Measurements from ENCODE around the gene KDM5B. TPM values are rescaled to one million over a fixed set of nuclear protein-coding genes. Genes with fewer than 3 reads are reported as not detected.

KDM5B gene
- total and polyA plus RNA-seq, 7 donors = 10.9 to 68.1 (median 29.7) TPM

DNA sequence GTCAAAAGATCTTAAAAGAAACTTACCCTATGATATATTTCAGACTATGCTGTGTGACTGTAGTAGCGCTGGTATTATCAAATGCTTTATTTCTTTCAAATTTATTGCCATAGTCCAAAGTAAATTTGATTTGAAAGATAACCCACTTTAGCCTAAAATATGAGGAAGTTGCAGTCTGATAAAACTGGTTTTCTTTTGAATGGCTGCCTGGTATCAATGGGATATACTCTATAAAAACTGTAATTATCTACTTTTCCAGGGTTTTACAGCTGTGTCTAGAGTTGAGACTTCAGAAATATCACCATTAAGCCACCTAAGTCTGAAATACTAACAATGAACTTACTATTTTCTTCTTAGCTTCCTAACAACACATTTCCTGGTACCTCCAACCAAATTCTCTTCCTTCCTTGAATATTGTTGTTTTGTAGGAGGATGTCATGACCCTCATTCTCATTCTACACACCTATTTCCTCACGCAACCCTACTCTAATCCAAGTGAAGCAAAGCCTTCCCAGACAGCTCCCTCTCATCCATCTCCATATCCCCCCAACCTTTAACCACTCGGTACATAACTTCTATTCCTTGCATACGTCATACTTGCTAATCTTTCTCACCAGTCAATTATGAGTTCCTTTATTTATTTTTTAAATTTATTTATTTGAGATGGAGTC is 17.0 kb downstream of the KDM5B start:
- H3K4me1 ChIP-seq = peaks cover 0 to 6% (median 2%) of the 10 kb centered on the region in 4 donors
- no peak for DNase-seq
- no peaks in the 10 kb centered on the region for H3K9me3 ChIP-seq
- 17 to 71% methylated on average over 4 of the region's 4 CpGs for WGBS, 2 donors
- no peak overlapping the region for H3K27ac ChIP-seq
- H3K36me3 ChIP-seq = no peaks in the 10 kb centered on the region
- H3K4me3 ChIP-seq = no peak overlapping the region
- TF ChIP-seq, protein P1, sequence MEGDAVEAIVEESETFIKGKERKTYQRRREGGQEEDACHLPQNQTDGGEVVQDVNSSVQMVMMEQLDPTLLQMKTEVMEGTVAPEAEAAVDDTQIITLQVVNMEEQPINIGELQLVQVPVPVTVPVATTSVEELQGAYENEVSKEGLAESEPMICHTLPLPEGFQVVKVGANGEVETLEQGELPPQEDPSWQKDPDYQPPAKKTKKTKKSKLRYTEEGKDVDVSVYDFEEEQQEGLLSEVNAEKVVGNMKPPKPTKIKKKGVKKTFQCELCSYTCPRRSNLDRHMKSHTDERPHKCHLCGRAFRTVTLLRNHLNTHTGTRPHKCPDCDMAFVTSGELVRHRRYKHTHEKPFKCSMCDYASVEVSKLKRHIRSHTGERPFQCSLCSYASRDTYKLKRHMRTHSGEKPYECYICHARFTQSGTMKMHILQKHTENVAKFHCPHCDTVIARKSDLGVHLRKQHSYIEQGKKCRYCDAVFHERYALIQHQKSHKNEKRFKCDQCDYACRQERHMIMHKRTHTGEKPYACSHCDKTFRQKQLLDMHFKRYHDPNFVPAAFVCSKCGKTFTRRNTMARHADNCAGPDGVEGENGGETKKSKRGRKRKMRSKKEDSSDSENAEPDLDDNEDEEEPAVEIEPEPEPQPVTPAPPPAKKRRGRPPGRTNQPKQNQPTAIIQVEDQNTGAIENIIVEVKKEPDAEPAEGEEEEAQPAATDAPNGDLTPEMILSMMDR (IDR thresholded peaks at IDR 0.05) = no peak
- TF ChIP-seq POLR2A (IDR thresholded peaks at IDR 0.05) = no peak
- no peak for TF ChIP-seq EP300 (IDR thresholded peaks at IDR 0.05)
- no peak for TF ChIP-seq POLR2AphosphoS5 (IDR thresholded peaks at IDR 0.05)
- intact Hi-C loops (cut with DNase I) = no loop called here
- no peaks in the 10 kb centered on the region for H3K27me3 ChIP-seq

- Histone ChIP-seq H3K27me3 (no peaks in the 10 kb centered on the region), H3K9me3 (no peaks in the 10 kb centered on the region), H3K4me3 (no peak overlapping the region), H3K27ac (no peak overlapping the region), H3K4me1 (peaks cover 0 to 14% (median 5%) of the 10 kb centered on the region in 4 donors), H3K36me3 (no peaks in the 10 kb centered on the region)
- TF ChIP-seq POLR2AphosphoS5 (IDR thresholded peaks at IDR 0.05) = no peak
- TF ChIP-seq, protein P1 (IDR thresholded peaks at IDR 0.05) = no peak
- TF ChIP-seq EP300 (IDR thresholded peaks at IDR 0.05) = no peak
- no peak for TF ChIP-seq POLR2A (IDR thresholded peaks at IDR 0.05)
- intact Hi-C loops (cut with DNase I) = no loop called here
- WGBS, 2 donors = 18 to 63% methylated on average over 3 of the region's 3 CpGs
- DNase-seq = no peak
Observed at GRCh38 chr1:202788800-202789199, 19.4 kb downstream of the KDM5B start.

GRCh38 chr1:202786804-202787203 is 21.4 kb downstream of the KDM5B start:
- H3K27me3 ChIP-seq = no peaks in the 10 kb centered on the region
- no peak for TF ChIP-seq POLR2AphosphoS5 (IDR thresholded peaks at IDR 0.05)
- TF ChIP-seq POLR2A (IDR thresholded peaks at IDR 0.05) = no peak
- TF ChIP-seq EP300 (IDR thresholded peaks at IDR 0.05) = no peak
- TF ChIP-seq, protein P1 (IDR thresholded peaks at IDR 0.05) = no peak
- H3K9me3 ChIP-seq = no peaks in the 10 kb centered on the region
- peaks cover 0 to 26% (median 6%) of the 10 kb centered on the region in 4 donors for H3K4me1 ChIP-seq
- H3K36me3 ChIP-seq = no peaks in the 10 kb centered on the region
- WGBS, 2 donors = 75 to 80% methylated on average over 4 of the region's 4 CpGs
- DNase-seq = no peak
- H3K4me3 ChIP-seq = no peak overlapping the region
- no peak overlapping the region for H3K27ac ChIP-seq
- intact Hi-C loops (cut with DNase I) = no loop called here

DNA sequence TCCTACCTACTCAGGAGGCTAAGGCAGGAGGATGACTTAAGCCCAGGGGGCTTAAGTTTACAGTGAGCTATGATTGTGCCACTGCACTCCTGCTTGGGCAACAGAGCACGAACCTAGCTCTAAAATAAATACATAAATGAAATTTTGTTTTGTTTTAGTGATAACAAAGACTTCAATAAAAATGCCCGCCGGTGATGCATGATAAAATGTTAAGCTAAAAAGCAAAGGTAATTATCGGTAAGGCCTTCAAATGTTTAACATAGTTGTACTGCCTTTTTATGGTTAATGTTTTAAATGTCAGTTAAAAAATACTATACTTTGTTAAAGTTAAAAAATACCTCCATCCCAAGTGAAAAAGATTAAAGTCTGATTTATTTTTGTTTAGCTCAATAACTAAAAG is 27.0 kb downstream of the KDM5B start:
- no peak overlapping the region for H3K27ac ChIP-seq
- intact Hi-C loops (cut with DNase I) = no loop called here
- H3K4me1 ChIP-seq = peaks cover 0 to 31% (median 15%) of the 10 kb centered on the region in 4 donors
- peaks cover 0 to 8% (median 7%) of the 10 kb centered on the region in 4 donors for H3K36me3 ChIP-seq
- H3K4me3 ChIP-seq = no peak overlapping the region
- no peaks in the 10 kb centered on the region for H3K27me3 ChIP-seq
- no peak for TF ChIP-seq EP300 (IDR thresholded peaks at IDR 0.05)
- TF ChIP-seq, protein P1 (IDR thresholded peaks at IDR 0.05) = no peak
- no peak for TF ChIP-seq POLR2AphosphoS5 (IDR thresholded peaks at IDR 0.05)
- no peak for TF ChIP-seq POLR2A (IDR thresholded peaks at IDR 0.05)
- no peak for DNase-seq
- H3K9me3 ChIP-seq = no peaks in the 10 kb centered on the region
- WGBS, 2 donors = 17 to 62% methylated on average over 4 of the region's 4 CpGs

DNA sequence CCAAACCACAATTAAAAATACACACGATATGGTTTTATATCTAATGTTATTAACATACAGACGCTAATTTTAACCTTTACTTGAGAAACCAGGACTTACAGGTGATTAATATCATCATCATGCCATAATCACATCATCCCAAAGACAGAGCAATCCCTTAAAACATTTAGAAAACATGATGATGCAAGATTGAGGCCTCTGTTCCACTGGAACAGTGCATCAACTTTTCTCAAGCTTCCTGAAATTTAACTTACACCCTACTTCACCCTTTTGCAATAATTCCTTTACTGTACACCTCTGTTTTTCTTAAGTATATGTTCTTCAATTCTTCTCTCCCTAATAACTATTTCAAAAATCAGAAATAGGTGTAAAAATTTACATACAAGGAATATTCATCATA is 38.1 kb downstream of the KDM5B start:
- Histone ChIP-seq H3K4me1 (no peaks in the 10 kb centered on the region), H3K27ac (no peak overlapping the region), H3K36me3 (peaks cover 9 to 92% (median 38%) of the 10 kb centered on the region in 4 donors), H3K4me3 (no peak overlapping the region), H3K9me3 (no peaks in the 10 kb centered on the region), H3K27me3 (no peaks in the 10 kb centered on the region)
- TF ChIP-seq POLR2AphosphoS5 (IDR thresholded peaks at IDR 0.05) (no peak), POLR2A (IDR thresholded peaks at IDR 0.05) (no peak), EP300 (IDR thresholded peaks at IDR 0.05) (no peak)
- TF ChIP-seq, protein P1 (IDR thresholded peaks at IDR 0.05) = no peak
- DNase-seq = no peak
- intact Hi-C loops (cut with DNase I) = no loop called here
- WGBS, 2 donors = 96 to 99% methylated on average over 2 of the region's 2 CpGs
